GM13977 (cell line): ENCODE results near the gene PARP11.

ENCODE experiments used
- DNase-seq: peaks from one replicate; pipeline ENCODE4 v3.0.0; 2012; ENCODE audit warnings: low spot score
- CTCF ChIP-seq: IDR thresholded peaks from 2 replicates; pipeline ENCODE4 v1.5.1; 2012; ENCODE audit warnings: mild to moderate bottlenecking, control low read depth; ENCODE audit not compliant: insufficient read depth; ENCODE audit errors: extremely low read depth, missing control alignments
- in situ Hi-C: fragments of 300-500 bp; cut with MboI; formaldehyde crosslinking; loops from one replicate; pipeline ENCODE4 v1.12.0; 2022; ENCODE audit warnings: low sequenced_read_pairs, low pct_unique_long_range_greater_than_20kb, mixed read lengths, inconsistent platforms; ENCODE audit not compliant: unreplicated experiment

The PARP11 gene

GRCh38 chr12:3872800-3873636, at the start of gene PARP11:
TSS of gene PARP11 (minus strand) at chr12:3873399. CDS start at chr12:3873229, 170 bp downstream.
- TF ChIP-seq CTCF = no peak
- in situ Hi-C loops = no loop called here
- peak; percentile 90 for DNase-seq

GRCh38 chr12:3922033-3922432, 48.8 kb upstream of the PARP11 start:
- TF ChIP-seq CTCF = no peak
- in situ Hi-C loops = no loop called here

GRCh38 chr12:3921526-3921925, 48.3 kb upstream of the PARP11 start:
- TF ChIP-seq CTCF = no peak
- in situ Hi-C loops = no loop called here
- DNase-seq = no peak

More at GRCh38 chr12:3922033-3922432, 48.8 kb upstream of the PARP11 start:
- no peak for DNase-seq

GRCh38 chr12:3921151-3921471, 47.9 kb upstream of the PARP11 start:
- in situ Hi-C loops = no loop called here
- TF ChIP-seq CTCF = no peak
- DNase-seq = no peak

GRCh38 chr12:3920351-3921150, 47.4 kb upstream of the PARP11 start:
- in situ Hi-C loops = no loop called here
- no peak for TF ChIP-seq CTCF

GRCh38 chr12:3913278-3913677, 40.1 kb upstream of the PARP11 start:
- TF ChIP-seq CTCF = no peak
- in situ Hi-C loops = no loop called here

More at GRCh38 chr12:3920351-3921150, 47.4 kb upstream of the PARP11 start:
- no peak for DNase-seq

More at GRCh38 chr12:3913278-3913677, 40.1 kb upstream of the PARP11 start:
- DNase-seq = no peak
